Gastrocnemius medialis (tissue), 4 donors: ENCODE measurements around the gene LRRN2.

Experiments used
- POLR2A ChIP-seq, 2 donors: fragments of 450-650 bp; IDR thresholded peaks; one replicate each; pipeline ENCODE4 v1.6.1; 2017; ENCODE audit warnings: antibody characterized with exemption in 2 of 2, mild to moderate bottlenecking in 2 of 2, moderate library complexity in 2 of 2
- TF ChIP-seq, protein P1 (sequence below), 5 experiments: fragments of 450-650 bp in 3 of 5; fragments of 200-600 bp in 2 of 5; sonication (generic) in 2 of 5; IDR thresholded peaks in 4 of 5; conservative IDR thresholded peaks in 1 of 5; 1 replicate in 4 of 5; 2 replicates in 1 of 5; pipeline ENCODE4 v1.5.1; 2016 to 2019; ENCODE audit warnings: antibody characterized with exemption in 5 of 5, mild to moderate bottlenecking in 3 of 5, moderate library complexity in 3 of 5

DNA sequence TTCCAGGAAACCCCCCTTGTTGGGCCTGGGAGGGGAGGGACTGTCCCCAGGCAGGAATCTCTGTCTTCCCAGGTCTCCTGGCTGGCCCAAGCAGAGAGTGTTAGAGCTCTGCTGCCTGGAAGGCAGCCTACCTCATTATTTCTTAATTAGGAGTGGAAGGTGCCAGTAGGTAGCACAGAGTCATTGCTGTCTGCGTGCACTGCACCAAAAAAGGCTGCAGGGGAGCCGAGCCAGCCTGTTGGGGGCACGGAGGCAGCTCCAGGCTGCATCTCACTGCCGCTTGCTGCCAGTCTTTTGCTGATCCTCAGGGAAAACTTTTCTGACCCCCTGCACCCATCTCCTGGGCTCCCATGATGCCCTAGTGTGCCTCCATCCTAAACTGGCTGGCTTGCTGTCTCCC lies 58.1 kb downstream of the LRRN2 start:
- TF ChIP-seq, protein P1, sequence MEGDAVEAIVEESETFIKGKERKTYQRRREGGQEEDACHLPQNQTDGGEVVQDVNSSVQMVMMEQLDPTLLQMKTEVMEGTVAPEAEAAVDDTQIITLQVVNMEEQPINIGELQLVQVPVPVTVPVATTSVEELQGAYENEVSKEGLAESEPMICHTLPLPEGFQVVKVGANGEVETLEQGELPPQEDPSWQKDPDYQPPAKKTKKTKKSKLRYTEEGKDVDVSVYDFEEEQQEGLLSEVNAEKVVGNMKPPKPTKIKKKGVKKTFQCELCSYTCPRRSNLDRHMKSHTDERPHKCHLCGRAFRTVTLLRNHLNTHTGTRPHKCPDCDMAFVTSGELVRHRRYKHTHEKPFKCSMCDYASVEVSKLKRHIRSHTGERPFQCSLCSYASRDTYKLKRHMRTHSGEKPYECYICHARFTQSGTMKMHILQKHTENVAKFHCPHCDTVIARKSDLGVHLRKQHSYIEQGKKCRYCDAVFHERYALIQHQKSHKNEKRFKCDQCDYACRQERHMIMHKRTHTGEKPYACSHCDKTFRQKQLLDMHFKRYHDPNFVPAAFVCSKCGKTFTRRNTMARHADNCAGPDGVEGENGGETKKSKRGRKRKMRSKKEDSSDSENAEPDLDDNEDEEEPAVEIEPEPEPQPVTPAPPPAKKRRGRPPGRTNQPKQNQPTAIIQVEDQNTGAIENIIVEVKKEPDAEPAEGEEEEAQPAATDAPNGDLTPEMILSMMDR (IDR thresholded peaks at IDR 0.05 in 4 of 5, conservative IDR thresholded peaks at IDR 0.05 in 1 of 5) = no peak
- no peak for TF ChIP-seq POLR2A (IDR thresholded peaks at IDR 0.05)
